IPS-18c (cell line): ENCODE results near the gene TPH1.

Experiments used
- H3K4me3 ChIP-seq: 2 replicates; pipeline ENCODE4 v1.7.0; 2013; ENCODE audit warnings: low read depth, mild to moderate bottlenecking, low read length, moderate library complexity; ENCODE audit not compliant: insufficient read depth
- H3K9me3 ChIP-seq: one replicate; pipeline ENCODE4 v1.6.1; 2013; ENCODE audit warnings: mild to moderate bottlenecking, low read length, moderate library complexity; ENCODE audit not compliant: control insufficient read depth, insufficient read depth

TPH1 gene

DNA sequence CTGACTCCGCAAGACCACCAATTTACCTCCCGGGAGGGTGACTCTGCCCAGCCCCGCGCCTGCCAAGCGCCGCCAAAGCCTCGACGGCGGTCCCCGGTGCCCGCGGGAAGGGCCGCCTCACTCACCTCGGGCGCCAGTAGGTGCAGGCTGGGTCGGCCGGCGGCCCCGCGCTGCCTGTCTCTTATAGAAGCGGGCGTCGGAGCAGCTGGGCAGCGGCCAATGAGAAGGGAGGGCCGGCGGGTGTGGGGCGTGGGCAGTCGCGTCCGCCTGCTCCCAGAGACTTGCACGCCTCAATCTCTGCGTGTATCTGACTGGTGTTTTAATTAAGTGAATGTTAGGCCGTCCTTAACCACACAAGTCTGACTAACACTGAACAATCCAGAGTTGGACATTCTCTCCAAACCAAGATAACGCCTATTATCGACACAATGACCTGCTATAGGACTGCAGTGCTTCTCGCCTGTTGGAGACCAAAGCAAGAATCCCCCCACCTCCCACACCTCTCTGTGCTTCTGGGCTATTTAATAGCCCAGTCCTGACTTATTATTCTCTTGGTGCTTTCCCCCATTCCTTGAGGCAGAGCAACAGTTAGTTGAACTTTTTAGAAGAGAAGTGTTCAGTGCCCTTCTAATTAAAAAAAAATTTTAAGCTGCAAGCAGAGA is at the start of gene TPH1:
Gene TPH1 (minus strand): TSS at position 154 of the 662 bp plus-strand sequence. CDS start 5,507 bp downstream, outside the sequence.
- Histone ChIP-seq H3K9me3 (no peaks in the 10 kb centered on the region), H3K4me3 (no peak within 1 kb of the TSS)

DNA sequence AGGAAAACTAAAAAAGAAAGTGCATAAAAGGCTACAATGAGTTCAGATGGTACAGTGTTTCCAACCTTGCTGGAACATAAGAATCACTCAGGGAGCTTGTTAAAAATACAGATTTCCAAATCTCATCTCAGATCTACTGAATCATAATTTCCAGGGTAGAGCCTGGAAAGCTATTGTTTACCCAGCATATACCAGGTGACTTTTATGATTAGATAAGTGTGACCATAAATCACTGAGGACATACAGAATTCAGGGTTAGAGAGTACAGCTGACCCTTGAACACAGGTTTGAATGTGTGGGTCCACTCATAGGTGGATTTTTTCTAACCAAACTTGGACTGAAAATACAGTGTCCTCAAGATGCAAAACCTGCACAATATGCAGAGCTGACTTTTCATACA is 47.9 kb upstream of the TPH1 start:
- H3K4me3 ChIP-seq = no peak overlapping the region
- no peaks in the 10 kb centered on the region for H3K9me3 ChIP-seq

DNA sequence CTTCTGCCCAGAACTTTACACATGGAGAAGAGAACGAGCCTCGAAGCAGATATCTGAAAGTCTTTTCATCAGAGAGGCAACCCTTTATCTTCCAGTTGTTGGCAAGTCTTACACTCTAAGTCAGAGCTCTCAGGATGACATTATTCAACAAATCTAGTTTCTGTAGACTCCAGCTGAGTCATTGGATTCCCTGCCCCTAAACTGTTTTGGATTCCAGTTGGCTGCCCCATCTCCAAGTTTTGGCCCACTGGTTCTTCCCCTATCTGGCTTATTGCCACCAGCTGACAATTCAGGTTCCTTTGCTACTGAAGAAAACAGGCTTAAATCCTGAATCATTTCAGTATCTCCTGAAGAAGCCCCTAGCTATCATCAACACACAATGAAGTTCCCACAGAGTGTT is 45.7 kb upstream of the TPH1 start:
- Histone ChIP-seq H3K4me3 (no peak overlapping the region), H3K9me3 (no peaks in the 10 kb centered on the region)

DNA sequence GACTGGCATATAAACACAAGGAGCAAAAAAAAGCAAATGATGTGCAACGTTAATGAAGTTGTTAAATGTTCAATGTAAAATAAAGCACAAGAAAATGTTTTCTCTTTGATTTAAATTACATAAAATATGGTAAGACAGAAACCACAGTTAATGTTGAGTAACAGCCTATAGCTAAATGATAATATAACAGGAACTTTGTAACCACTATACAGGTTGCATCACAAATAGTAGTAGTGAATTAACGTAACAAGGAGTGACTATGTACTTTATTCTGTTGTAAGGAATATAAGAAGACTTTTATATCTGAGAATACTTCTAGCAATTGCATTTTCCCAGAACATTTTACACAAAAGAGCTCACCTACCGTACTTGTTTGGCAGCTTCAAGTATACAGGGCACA is 42.9 kb upstream of the TPH1 start:
- H3K9me3 ChIP-seq = no peaks in the 10 kb centered on the region
- H3K4me3 ChIP-seq = no peak overlapping the region

DNA sequence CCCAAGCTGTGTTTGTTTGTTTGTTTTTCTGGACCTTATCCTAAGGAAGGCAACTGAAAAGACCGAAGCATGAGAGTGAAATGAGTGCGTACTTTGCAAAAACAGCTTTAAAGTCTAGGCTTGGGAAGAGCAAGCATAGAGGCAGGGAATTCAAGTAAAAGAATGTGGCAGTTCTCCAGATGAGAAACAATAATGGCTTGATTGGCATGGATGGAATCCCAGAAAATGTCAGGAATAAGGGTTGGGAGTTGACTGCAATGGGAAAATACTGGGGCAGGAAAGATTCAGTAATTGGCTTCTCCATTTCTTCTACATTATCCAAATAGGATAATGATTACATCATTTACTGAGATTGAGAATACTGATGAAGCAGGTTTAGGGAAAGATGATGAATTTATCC is 42.3 kb upstream of the TPH1 start:
- Histone ChIP-seq H3K4me3 (no peak overlapping the region), H3K9me3 (no peaks in the 10 kb centered on the region)

DNA sequence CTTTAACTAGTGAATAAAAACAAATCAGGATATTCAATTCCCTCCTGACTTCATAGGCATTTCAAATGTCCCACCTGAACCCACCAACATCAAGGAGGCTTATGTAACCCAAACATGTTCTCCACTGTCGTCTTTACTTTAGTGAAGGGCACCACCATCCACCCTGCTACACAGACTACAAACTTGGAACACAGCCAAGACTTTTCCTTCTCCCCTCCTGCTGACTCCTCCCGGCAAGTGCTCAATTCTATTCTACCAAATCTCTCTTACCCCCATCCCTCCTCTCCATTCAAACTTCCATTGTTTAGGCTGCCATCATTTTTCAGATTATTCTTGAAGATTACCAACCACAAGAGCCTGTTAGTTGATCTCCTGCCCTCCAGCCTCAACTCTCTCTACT is 35.5 kb upstream of the TPH1 start:
- Histone ChIP-seq H3K4me3 (no peak overlapping the region), H3K9me3 (no peaks in the 10 kb centered on the region)

DNA sequence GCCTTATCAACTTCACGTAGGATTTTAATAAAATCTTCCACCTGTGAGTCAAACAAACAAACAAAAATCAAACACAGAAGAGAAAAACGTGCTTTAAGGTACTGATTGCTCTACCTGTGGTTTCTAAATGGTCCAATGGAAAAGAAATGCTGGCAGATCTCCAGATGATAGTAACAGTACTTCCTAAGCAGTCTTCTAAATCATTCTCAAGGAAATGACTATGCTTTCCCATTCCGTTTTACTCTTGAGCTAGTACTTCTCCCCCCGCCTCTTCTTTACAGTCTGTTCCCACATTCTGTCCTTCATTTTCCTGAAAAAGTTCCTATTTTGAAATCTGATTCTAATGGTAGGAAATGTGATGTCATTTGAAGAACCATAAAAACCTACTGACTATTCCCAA is 34.4 kb upstream of the TPH1 start:
- H3K9me3 ChIP-seq = no peaks in the 10 kb centered on the region

DNA sequence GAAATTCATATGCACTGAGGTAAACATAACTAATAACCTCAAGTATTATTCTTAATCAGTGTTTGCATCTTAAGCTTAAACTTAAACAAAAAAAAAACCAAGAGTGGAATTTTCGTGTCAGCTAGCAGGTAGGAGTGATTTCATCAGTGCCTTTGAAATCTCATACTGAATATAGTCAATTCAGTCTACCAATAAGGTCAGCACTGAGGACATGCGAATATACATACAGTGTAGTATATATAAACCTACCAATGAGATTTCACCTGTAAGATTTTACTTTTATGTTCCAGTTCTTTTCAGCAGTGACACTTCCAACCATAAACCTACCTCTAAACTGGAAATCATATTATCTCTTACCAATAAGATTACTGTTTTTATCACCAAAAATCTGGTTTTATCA is 32.8 kb upstream of the TPH1 start:
- no peak overlapping the region for H3K4me3 ChIP-seq
- H3K9me3 ChIP-seq = no peaks in the 10 kb centered on the region

More for the DNA sequence above, 34.4 kb upstream of the TPH1 start:
- no peak overlapping the region for H3K4me3 ChIP-seq

DNA sequence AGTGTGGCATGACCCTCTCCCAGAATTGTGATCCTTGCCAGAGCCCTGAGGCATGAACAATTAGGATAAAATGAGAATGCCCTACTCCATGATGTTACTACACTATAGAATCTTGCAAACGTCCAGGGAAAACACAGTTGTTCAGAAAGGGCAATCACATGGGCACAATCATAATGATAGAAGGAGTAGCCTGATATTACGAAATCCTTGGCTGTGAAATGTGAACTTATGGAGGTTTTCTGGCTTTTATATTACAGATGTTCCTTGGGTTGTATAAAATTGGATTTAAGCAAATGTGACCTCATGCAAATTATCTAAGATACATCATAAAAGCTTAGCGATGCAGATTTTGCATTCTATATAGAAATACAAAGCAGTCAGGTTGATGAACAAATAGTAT is 29.4 kb upstream of the TPH1 start:
- Histone ChIP-seq H3K9me3 (no peaks in the 10 kb centered on the region), H3K4me3 (no peak overlapping the region)

DNA sequence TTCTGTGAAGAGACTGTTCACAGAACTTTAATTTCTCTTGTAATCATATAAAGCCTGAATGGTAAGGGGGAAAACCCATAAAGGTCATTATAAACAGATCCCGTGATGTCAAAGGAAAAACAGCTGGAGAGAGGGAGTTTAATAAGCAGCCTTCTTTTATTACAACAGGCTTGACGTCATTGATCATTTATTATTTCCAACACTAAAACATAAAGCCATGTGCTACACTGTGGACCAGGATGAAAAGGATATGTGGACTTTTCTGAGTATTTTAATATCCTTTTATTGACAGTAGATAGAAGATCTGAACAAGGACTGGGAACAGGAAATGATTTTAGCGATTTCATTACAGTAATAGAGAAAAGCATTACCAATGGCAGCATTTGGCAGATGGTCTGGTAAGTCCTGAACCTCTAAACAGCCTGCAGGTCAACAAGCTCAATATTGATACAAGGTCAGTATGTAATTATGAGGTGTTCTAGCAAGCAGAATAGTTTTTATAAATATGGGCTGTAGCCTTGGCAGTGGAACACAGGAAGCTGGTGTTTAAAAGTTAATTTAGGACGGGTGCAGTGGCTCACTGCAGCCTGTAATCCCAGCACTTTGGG is 25.1 kb upstream of the TPH1 start:
- Histone ChIP-seq H3K4me3 (no peak overlapping the region), H3K9me3 (no peaks in the 10 kb centered on the region)

DNA sequence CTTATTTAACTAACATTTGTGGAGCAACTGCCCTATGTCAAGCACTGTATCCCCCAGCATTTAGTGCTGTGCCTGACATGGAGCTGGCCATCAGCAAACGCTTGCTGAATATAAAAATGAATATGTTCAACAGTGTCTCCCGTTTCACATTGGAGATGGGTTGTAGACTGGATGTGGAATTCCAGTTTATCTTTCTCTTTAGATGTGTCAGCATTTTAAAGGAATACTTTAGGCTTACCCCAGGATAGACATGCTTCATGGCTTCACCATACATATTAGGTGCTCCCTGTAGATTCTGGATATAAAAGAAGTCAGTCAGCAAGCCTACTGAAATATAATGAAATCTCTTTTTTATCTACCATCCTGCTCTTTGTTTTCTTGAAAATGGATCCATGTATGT is 21.3 kb upstream of the TPH1 start:
- no peaks in the 10 kb centered on the region for H3K9me3 ChIP-seq
- no peak overlapping the region for H3K4me3 ChIP-seq

DNA sequence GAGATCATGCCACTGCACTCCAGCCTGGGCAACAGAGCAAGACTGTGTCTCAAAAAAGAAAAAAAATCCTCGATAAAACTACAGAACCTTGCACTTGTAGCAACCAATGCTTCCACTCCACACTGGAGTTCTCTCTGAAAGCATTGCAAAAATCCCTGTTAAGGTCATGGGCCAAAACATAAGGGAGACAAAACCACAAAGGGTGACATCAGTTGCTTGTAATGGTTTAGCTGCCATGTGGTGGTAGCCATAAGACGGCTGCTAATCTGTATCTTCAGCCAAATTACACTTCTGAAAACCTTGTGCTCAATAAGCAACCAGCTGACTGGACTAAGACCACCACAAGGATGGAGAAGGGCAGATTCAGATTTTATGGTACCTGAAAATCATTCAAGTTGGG is 20.6 kb upstream of the TPH1 start:
- Histone ChIP-seq H3K9me3 (no peaks in the 10 kb centered on the region), H3K4me3 (no peak overlapping the region)

DNA sequence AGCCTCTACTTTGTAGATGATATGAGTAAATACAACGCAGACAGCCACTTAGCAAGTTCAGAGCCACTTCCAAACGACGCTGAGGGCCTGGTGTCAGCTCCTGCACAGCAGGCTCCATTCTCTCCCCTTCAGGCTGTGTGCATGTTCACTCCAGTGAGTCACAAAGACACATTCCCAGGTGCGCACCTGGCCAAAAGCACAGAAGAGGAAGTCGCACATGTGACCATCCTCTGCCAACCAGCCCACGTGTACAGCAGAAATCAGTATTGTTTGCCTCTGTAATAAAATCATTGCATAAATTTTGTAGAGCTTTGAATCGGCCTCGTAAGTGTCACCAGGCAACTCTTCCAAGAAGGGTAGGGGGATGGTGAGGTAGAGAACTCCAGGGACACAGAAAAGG is 19.5 kb upstream of the TPH1 start:
- no peak overlapping the region for H3K4me3 ChIP-seq
- no peaks in the 10 kb centered on the region for H3K9me3 ChIP-seq

DNA sequence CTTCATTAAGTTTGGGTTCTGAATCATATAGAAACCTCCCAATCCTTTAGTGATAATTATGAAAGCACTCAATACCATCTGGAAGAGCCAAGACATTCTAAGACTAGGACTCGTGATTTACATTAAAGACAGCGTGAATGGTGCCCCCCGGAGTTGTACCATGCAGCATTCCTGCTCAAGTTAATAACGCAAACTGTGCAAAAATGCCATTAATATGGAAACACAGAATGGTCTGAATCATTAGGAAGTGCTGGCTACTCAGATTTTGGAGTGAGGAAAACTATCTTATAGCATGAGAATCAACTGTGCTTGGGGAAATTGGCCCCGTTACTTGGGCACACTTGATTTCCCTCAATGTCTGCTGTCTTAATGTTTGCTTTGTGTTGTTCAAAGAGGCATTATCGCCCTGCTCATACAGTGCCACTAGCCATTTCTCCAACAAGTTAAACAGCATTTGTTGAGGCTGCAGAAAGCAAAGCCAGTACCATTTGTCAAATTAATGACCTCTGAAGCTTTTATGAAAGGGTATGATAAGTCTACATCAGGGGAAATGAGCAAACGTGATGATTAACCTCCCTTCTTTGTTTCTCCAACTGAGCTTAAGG is 18.5 kb upstream of the TPH1 start:
- H3K4me3 ChIP-seq = no peak overlapping the region
- no peaks in the 10 kb centered on the region for H3K9me3 ChIP-seq

DNA sequence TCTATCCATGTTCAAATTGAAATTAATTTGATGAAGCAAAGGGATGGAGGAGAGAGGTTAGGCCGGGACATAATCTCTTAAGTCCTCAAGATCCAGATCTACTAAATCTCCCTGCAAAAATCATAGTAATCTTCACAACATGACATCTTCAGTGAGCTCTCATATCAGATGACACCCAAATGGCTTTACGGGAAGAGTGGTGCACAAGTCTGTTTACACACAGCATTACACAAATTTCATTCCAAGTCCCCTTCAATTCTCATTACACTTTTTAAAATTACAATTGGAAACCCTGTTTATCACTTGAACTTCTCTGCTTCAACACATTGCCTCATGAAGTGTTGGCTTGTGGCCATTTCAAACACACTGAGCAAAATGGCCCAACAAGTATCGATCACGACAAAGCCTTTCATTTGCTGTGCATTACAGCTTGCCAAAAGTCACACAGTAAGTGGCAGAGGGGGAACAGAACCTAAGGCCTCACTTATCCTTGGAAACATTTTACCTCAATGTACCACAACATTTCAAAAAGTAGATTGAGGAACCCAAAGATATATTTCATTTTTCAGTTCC is 17.9 kb upstream of the TPH1 start:
- no peaks in the 10 kb centered on the region for H3K9me3 ChIP-seq
- no peak overlapping the region for H3K4me3 ChIP-seq

DNA sequence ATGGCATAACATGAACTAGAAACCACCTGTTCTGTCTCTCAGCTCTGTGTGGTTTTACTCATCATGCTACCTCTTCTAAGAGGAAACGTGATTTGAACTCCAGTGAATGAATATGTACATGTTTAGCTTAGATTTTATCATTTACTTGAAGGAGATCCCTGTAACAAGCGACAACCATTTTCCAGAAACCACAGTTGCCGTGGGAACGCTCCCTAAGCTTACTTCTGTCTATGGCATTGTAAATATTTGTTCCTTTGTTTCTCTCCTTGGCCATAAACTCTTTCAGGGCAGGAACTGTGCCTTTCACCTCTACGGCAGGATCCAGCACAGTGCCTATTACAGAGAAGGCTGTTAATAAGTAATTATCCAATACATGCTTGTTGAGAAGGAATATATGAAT is 17.1 kb upstream of the TPH1 start:
- Histone ChIP-seq H3K4me3 (no peak overlapping the region), H3K9me3 (no peaks in the 10 kb centered on the region)

DNA sequence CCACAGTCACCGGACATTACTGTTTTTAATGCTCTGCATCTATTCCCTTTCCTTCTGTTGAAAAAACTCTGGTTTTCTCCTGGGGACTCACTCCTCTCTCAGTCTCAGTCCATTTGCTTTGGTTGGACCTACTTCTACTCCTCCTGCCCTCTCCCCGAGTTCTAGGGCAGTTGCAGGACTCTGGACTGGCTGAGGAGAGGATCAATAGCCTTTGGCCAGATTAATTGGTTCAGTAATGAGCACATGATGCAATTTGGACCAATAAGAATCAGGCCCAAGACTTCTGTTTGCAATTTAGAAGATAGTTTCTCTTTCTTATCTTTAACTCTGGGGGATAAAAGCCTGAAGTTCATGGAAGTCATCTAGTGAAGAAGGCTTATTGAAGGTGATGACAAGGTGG is 15.3 kb upstream of the TPH1 start:
- H3K4me3 ChIP-seq = no peak overlapping the region
- H3K9me3 ChIP-seq = no peaks in the 10 kb centered on the region

DNA sequence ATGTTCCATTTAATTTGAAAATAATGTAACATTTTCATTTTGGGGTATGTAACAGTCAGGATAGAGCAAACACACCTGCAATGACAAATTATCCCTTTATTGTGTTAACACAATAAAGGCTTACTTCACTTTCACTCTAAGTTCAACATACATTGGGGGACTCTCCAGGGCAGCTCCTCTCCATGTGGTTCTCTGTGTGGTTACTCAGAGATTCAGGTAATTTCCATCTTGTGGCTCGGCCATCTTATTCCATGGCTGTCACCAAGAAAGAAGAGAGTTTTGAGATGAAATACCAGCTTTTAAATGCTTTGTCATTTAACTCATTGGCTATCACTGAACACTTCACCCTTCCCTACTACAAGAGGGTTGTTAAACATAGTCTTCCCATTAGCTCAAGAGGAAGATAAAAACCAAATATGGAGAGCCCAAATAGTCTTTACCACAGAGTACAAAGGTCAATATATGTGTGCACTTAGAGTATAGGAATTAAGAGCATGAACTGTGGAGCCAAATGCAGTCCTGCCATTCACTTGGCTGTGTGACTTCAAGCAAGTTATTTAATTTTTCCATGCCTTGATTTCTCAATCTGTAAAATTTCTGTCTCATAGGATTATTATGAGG is 10.6 kb upstream of the TPH1 start:
- Histone ChIP-seq H3K4me3 (no peak overlapping the region), H3K9me3 (no peaks in the 10 kb centered on the region)
